B cell (primary cell): ENCODE measurements around the gene LTB. TPM values are rescaled to one million over a fixed set of nuclear protein-coding genes. Genes with fewer than 3 reads are reported as not detected.

Source experiments
- ATAC-seq: fragments of 200-7000 bp; cut with Tn5 transposase; one replicate; pipeline ENCODE4 v1.10.0; 2021; ENCODE audit warnings: low read depth, mild to moderate bottlenecking, moderate number of reproducible peaks, moderate library complexity
- CTCF ChIA-PET: fragments of 350-600 bp; sonication (Branson Sonifier 250); formaldehyde crosslinking; loops from one replicate; lab custom pipeline; 2021; ENCODE audit warnings: antibody characterized with exemption, inconsistent platforms; lab: Charles Lee
- POLR2A ChIA-PET: fragments of 350-600 bp; sonication (Branson Sonifier 250); formaldehyde crosslinking; loops from one replicate; lab custom pipeline; 2021; ENCODE audit warnings: antibody characterized with exemption; lab: Charles Lee
- DNase-seq: peaks from one replicate; pipeline ENCODE4 v3.0.0; 2013
- H2AFZ ChIP-seq: 2 replicates; pipeline ENCODE4 v1.6.1; 2012; ENCODE audit warnings: mild to moderate bottlenecking, low read depth, low read length; ENCODE audit not compliant: insufficient read depth, poor library complexity, severe bottlenecking
- H3K27ac ChIP-seq, 2 donors: 1 replicate in 1 of 2; 2 replicates in 1 of 2; pipeline ENCODE4 v1.5.1; 2012 to 2013; ENCODE audit warnings: low read length in 2 of 2, mild to moderate bottlenecking in 2 of 2, moderate library complexity in 1 of 2
- H3K27me3 ChIP-seq, 4 experiments: fragments of 200-600 bp in 1 of 4; sonication (generic) in 1 of 4; replicated peaks in 1 of 4; 1 replicate in 2 of 4; 2 replicates in 2 of 4; pipeline versions ENCODE4 v1.6.1 to v1.7.0; 2013 to 2016; ENCODE audit warnings: low read length in 3 of 4, mild to moderate bottlenecking in 2 of 4, mixed read lengths in 1 of 4, moderate library complexity in 1 of 4; ENCODE audit not compliant: insufficient read depth in 4 of 4, control insufficient read depth in 3 of 4; ENCODE audit errors: control extremely low read depth in 1 of 4
- H3K36me3 ChIP-seq, 2 experiments: replicated peaks in 1 of 2; 1 replicate in 1 of 2; 2 replicates in 1 of 2; pipeline versions ENCODE4 v1.6.1 to v1.7.1; 2013; ENCODE audit warnings: low read length in 1 of 2; ENCODE audit not compliant: insufficient read depth in 2 of 2, control insufficient read depth in 1 of 2; ENCODE audit errors: control extremely low read depth in 1 of 2, extremely low read depth in 1 of 2
- H3K4me1 ChIP-seq, 2 donors: fragments of 200-600 bp in 1 of 2; sonication (generic) in 1 of 2; 1 replicate in 1 of 2; 2 replicates in 1 of 2; pipeline versions ENCODE4 v1.5.1 to v1.6.1; 2013 to 2017; ENCODE audit warnings: low read length in 2 of 2; ENCODE audit not compliant: control insufficient read depth in 2 of 2, insufficient read depth in 2 of 2
- H3K4me2 ChIP-seq: replicated peaks from 2 replicates; pipeline ENCODE3; 2012; ENCODE audit warnings: mild to moderate bottlenecking, low read depth, low read length; ENCODE audit not compliant: poor library complexity, severe bottlenecking
- H3K4me3 ChIP-seq, 5 experiments: fragments of 200-600 bp in 1 of 5; sonication (generic) in 1 of 5; 1 replicate in 3 of 5; 2 replicates in 2 of 5; pipeline versions ENCODE4 v1.5.1 to v1.7.0; 2011 to 2016; ENCODE audit warnings: low read length in 4 of 5, mild to moderate bottlenecking in 4 of 5, low read depth in 2 of 5, control low read depth in 1 of 5, moderate library complexity in 1 of 5; ENCODE audit not compliant: insufficient read depth in 1 of 5; ENCODE audit errors: control extremely low read depth in 1 of 5, extremely low read depth in 1 of 5
- H3K79me2 ChIP-seq: fragments of 200-600 bp; sonication (generic); one replicate; pipeline ENCODE4 v1.6.0; 2016; ENCODE audit warnings: low read length; ENCODE audit not compliant: control insufficient read depth, insufficient read depth
- H3K9ac ChIP-seq: fragments of 200-600 bp; sonication (generic); 2 replicates; pipeline ENCODE4 v1.6.1; 2017; ENCODE audit warnings: mild to moderate bottlenecking, low read length, moderate library complexity
- H3K9me3 ChIP-seq, 3 donors: one replicate each; pipeline versions ENCODE4 v1.6.1 to v1.7.1; 2013; ENCODE audit warnings: low read length in 2 of 3; ENCODE audit not compliant: control insufficient read depth in 2 of 3, insufficient read depth in 1 of 3; ENCODE audit errors: control extremely low read depth in 1 of 3
- H4K20me1 ChIP-seq: 2 replicates; pipeline ENCODE4 v1.6.0; 2012; ENCODE audit warnings: mild to moderate bottlenecking, low read length; ENCODE audit not compliant: insufficient read depth, control insufficient read depth, poor library complexity, severe bottlenecking
- H3K27ac Mint-ChIP-seq: one replicate; pipeline ENCODE4 v1.8.0; 2021; ENCODE audit warnings: mixed read lengths
- H3K27me3 Mint-ChIP-seq: one replicate; pipeline ENCODE4 v1.8.0; 2021; ENCODE audit warnings: mixed read lengths
- H3K4me1 Mint-ChIP-seq: one replicate; pipeline ENCODE4 v1.8.0; 2021; ENCODE audit warnings: mixed read lengths
- H3K4me3 Mint-ChIP-seq: one replicate; pipeline ENCODE4 v1.8.0; 2021; ENCODE audit warnings: mixed read lengths
- H3K9me3 Mint-ChIP-seq: one replicate; pipeline ENCODE4 v1.8.0; 2022; ENCODE audit warnings: mixed read lengths; ENCODE audit not compliant: insufficient read depth
- CTCF ChIP-seq: fragments of 200-600 bp; IDR thresholded peaks from one replicate; pipeline ENCODE4 v1.8.0; 2022; ENCODE audit warnings: antibody characterized with exemption, mild to moderate bottlenecking
- EZH2 ChIP-seq: IDR thresholded peaks from 2 replicates; pipeline ENCODE4 v1.6.1; 2012; ENCODE audit warnings: borderline replicate concordance, low read depth, mild to moderate bottlenecking, moderate library complexity, low read length; ENCODE audit not compliant: insufficient read depth, poor library complexity, severe bottlenecking
- WGBS: methylation state at CpG from one replicate; pipeline ENCODE4 v1.1.5; 2013; ENCODE audit warnings: missing lambda C conversion rate; ENCODE audit not compliant: insufficient coverage; 5-methylcytosine and 5-hydroxymethylcytosine counted together
- intact Hi-C: fragments of 100-400 bp; cut with micrococcal nuclease; formaldehyde crosslinking; loops from one replicate; pipeline ENCODE4 v1.10.0; 2022
- polyA plus RNA-seq: library from polyadenylated mRNA; depleted of rRNA; stranded (reverse); fragments of >200 nt; gene quantifications from 2 replicates; pipeline ENCODE4 v1.2.3, GENCODE V29; 2012
- total RNA-seq, 2 donors: library from RNA; stranded (reverse); fragments of 120-200 nt in 1 of 2; gene quantifications; 1 replicate in 1 of 2; 2 replicates in 1 of 2; pipeline versions ENCODE4 v1.2.3 to v1.2.4, GENCODE V29; 2013 to 2022

LTB gene
- total and polyA plus RNA-seq, 2 donors (not counting 1 experiment from before 2014, with no cell fraction given) = 488 to 938 TPM

- H3K4me1 ChIP-seq = peaks cover 10 to 14% of the 10 kb centered on the region in 2 donors
- H3K36me3 ChIP-seq = peaks cover 4 to 96% of the 10 kb centered on the region in 2 experiments
- H3K4me2 ChIP-seq = no peak overlapping the region
- TF ChIP-seq EZH2 = no peak
- no peak for DNase-seq
- no peak overlapping the region for H2AFZ ChIP-seq
- peaks cover 86% of the 10 kb centered on the region for H4K20me1 ChIP-seq
- ChIA-PET POLR2A (no interaction called here), CTCF (no interaction called here)
- Mint-ChIP-seq H3K27ac (no peak overlapping the region), H3K4me3 (no peak overlapping the region), H3K27me3 (no peaks in the 10 kb centered on the region), H3K4me1 (peaks cover 30% of the 10 kb centered on the region), H3K9me3 (no peaks in the 10 kb centered on the region)
- ATAC-seq = no peak
- H3K79me2 ChIP-seq = peaks cover 35% of the 10 kb centered on the region
- no peak overlapping the region for H3K9ac ChIP-seq
- intact Hi-C loops = no loop called here
- 94% methylated on average over 24 of the region's 24 CpGs for WGBS
- no peak overlapping the region for H3K27ac ChIP-seq
- no peaks in the 10 kb centered on the region for H3K9me3 ChIP-seq
- H3K27me3 ChIP-seq = no peaks in the 10 kb centered on the region
- H3K4me3 ChIP-seq = no peak overlapping the region
These were observed 47.6 kb downstream of the LTB start for GRCh38 chr6:31534521-31535040.

DNA sequence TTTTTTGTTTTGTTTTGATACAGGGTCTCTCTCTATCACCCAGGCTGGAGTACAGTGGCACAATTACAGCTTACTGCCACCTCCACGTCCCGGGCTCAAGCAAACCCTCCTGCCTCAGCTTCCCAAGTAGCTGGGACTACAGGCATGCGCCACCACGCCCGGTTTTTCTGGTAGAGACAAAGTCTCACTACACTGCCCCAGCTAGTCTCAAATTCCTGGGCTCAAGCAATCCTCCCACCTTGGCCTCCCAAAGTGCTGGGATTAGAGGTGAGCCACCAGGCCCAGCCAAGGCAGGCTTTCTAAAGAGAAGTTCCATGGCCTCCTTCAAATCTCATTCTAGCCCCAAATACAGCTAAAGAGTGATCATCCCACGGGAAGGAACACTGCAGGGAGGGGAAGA is 48.2 kb downstream of the LTB start:
- ATAC-seq (no peak), DNase-seq (no peak)
- intact Hi-C loops = no loop called here
- no peak for TF ChIP-seq CTCF
- no peak for TF ChIP-seq EZH2
- Mint-ChIP-seq H3K27ac (no peak overlapping the region), H3K4me3 (no peak overlapping the region), H3K9me3 (no peaks in the 10 kb centered on the region), H3K4me1 (peaks cover 25% of the 10 kb centered on the region), H3K27me3 (no peaks in the 10 kb centered on the region)
- no peak overlapping the region for H3K4me3 ChIP-seq
- WGBS = 93% methylated on average over 6 of the region's 6 CpGs
- H2AFZ ChIP-seq = no peak overlapping the region
- peaks cover 4 to 90% of the 10 kb centered on the region in 2 experiments for H3K36me3 ChIP-seq
- ChIA-PET POLR2A (no interaction called here), CTCF (no interaction called here)
- H3K9ac ChIP-seq = no peak overlapping the region
- no peaks in the 10 kb centered on the region for H3K9me3 ChIP-seq
- no peaks in the 10 kb centered on the region for H3K27me3 ChIP-seq
- peaks cover 29% of the 10 kb centered on the region for H3K79me2 ChIP-seq
- no peak overlapping the region for H3K4me2 ChIP-seq
- no peak overlapping the region for H3K27ac ChIP-seq
- H3K4me1 ChIP-seq = peaks cover 5 to 8% of the 10 kb centered on the region in 2 donors
- peaks cover 84% of the 10 kb centered on the region for H4K20me1 ChIP-seq
